ENCODE measurements around the gene KRT23.

The KRT23 gene

DNA sequence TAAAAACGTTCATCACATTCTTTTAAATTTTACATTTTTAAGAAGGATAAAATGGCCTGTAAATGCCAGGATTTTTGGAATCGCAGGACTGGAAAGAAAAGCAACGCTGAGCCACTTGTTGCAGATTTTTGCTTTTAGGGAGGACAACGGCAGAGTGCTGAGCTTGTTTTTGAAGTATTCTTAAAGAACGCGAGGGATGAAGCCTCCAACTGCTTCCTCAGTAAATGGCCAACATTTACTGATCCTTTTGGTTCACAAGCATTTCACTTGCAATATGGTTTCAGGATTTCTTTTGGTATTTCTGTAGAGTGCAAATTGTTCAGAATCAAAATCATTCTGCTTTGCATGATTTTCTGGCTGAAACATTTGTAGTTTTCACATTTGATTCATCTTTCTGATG, 2.8 kb upstream of the KRT23 start:
- TF ChIP-seq, protein P1, sequence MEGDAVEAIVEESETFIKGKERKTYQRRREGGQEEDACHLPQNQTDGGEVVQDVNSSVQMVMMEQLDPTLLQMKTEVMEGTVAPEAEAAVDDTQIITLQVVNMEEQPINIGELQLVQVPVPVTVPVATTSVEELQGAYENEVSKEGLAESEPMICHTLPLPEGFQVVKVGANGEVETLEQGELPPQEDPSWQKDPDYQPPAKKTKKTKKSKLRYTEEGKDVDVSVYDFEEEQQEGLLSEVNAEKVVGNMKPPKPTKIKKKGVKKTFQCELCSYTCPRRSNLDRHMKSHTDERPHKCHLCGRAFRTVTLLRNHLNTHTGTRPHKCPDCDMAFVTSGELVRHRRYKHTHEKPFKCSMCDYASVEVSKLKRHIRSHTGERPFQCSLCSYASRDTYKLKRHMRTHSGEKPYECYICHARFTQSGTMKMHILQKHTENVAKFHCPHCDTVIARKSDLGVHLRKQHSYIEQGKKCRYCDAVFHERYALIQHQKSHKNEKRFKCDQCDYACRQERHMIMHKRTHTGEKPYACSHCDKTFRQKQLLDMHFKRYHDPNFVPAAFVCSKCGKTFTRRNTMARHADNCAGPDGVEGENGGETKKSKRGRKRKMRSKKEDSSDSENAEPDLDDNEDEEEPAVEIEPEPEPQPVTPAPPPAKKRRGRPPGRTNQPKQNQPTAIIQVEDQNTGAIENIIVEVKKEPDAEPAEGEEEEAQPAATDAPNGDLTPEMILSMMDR (IDR thresholded peaks at IDR 0.05; ENCODE audit: insufficient read depth, missing control alignments) = no peak
- no peak for FAIRE-seq
- DNase-seq (ENCODE audit: insufficient read length, low spot score) = no peak

DNA sequence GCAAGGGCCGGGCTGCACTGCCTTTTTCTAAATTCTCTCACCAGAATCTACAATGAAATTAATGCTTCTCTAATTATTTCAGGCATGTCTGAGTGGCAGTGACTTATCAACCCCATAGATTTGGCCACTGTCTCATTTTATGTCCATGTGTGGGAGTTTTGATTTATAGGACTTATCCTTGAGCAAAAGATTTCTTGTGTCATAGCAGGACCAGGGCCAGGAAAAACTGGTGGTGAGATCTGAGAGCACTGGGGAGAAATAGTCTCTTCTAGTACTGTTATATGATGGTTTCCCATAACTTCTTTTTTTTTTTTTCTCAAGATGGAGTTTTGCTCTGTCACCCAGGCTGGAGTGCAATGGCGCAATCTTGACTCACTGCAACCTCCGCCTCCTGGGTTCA, 1.5 kb upstream of the KRT23 start:
- no peak for FAIRE-seq
- TF ChIP-seq, protein P1 (IDR thresholded peaks at IDR 0.05; ENCODE audit: insufficient read depth, missing control alignments) = no peak

DNA sequence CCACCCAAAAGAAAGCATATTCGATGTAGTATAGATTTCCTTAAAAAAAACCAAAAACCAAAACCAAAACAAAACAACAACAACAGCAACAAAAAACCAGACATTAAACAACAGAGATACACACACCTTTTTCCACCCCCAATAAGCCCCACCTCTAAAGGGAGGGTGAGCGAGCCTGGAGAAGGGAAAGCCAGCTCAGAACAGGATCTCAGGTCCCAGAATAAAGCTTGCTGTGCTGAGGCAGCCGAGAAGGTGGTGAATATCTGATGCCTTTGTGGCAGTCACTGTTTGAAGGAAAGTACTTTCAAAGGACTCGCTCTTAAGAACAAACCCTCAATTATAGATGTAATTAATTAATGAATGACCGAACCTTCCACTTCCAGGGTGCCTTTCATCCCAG, 470 bp downstream of the KRT23 start:
- TF ChIP-seq, protein P1 (IDR thresholded peaks at IDR 0.05; ENCODE audit: insufficient read depth, missing control alignments) = no peak
- FAIRE-seq (no peak), DNase-seq (ENCODE audit: insufficient read length, low spot score) (no peak)

More for the DNA sequence above, 1.5 kb upstream of the KRT23 start:
- no peak for DNase-seq (ENCODE audit: insufficient read length, low spot score)

DNA sequence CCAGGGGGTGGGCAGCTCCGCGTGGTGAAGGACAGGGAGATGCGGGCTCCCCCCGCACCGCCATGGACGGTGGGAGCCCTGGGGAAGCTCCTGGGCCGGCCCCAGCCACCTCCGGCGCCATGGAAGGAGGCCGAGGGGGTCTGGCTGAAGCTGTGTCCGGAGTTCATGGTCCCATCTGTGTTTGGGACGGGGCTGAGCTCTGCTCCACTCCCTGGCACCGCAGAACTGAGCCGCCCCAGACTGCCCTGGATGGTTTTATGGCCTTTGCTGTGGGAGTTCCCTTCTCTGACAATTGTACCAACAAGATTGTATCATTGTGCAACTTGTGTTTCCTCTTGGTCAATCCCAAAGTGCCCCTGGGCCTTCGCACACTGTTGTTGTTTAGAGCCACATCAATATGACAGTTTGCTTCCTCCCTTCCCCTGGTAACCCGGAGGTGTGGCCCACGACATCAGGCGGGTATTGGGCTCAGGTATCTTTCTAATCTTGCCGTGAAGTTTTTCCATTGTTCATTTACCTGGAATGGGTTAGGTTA, 942 bp downstream of the KRT23 start:
- DNase-seq (ENCODE audit: insufficient read length, low spot score) (no peak), FAIRE-seq (no peak)
- TF ChIP-seq, protein P1 (IDR thresholded peaks at IDR 0.05; ENCODE audit: insufficient read depth, missing control alignments) = no peak

DNA sequence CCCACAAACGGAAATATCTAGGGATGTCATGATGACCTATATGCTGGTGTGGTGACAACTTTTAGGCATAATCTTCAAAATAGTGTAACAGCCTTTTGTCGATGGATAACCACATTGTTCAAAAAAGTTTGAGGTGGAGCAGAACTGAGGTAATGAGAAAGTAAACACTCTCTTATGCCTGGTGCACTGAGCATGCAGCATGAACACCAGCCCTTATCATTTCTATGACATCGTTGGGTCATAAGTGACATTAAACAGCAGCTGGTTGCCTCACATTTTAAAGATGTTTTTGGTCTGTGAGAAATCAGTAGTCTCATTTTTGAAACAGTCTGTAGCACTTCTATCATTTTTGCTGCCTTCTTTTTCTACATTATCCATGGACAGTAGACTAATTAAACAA, 1.8 kb downstream of the KRT23 start:
- FAIRE-seq (no peak), DNase-seq (ENCODE audit: insufficient read length, low spot score) (no peak)
- TF ChIP-seq, protein P1 (IDR thresholded peaks at IDR 0.05; ENCODE audit: insufficient read depth, missing control alignments) = no peak

DNA sequence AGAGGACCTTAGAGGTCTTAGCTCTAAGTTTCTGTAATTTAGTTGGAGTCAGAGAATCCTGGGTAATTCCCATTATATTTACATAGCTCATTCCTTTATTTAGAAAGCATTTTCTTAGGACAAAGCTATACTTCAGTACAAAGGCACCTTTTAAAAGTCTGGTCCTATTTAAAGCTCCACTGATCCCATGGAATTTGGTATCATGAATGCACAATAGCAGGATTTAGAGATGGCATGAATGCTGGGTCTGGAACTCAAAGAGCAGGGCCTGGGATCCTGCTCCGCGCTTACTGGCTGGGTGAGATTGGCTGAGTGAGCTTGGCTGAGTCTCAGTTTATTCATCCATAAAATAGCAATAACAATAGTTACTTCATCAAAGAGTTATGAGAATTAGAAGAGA, 4.8 kb downstream of the KRT23 start:
- FAIRE-seq (no peak), DNase-seq (ENCODE audit: insufficient read length, low spot score) (no peak)
- TF ChIP-seq, protein P1 (IDR thresholded peaks at IDR 0.05; ENCODE audit: insufficient read depth, missing control alignments) = no peak

DNA sequence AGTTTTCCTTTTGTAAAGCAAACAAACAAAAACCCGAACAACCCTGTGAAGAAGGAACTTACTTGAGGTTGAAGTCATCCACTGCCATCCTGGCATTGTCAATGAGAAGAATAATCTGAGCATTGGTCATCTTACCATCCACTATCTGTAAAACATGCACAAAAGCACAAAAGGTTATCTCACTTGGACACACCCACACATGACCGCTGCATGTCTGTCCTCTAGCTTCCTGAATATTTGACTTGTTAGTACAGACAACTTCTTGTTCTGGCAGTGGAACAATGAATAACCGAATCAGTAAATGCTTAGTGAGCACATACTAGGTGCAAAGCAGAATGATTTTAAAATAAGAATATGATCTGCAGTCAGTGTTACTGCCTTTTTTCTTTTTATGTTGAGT, 6.1 kb downstream of the KRT23 start:
- FAIRE-seq (no peak), DNase-seq (ENCODE audit: insufficient read length, low spot score) (no peak)

More for the DNA sequence above, 6.1 kb downstream of the KRT23 start:
- TF ChIP-seq, protein P1 (IDR thresholded peaks at IDR 0.05; ENCODE audit: insufficient read depth, missing control alignments) = no peak
